Measurements from ENCODE around the gene PIP5K1C. TPM values are rescaled to one million over a fixed set of nuclear protein-coding genes. Genes with fewer than 3 reads are reported as not detected.

Gene PIP5K1C
- total and polyA plus RNA-seq, 9 donors: 6.0 to 41.7 (median 30.8) TPM

Other genes with a start within 250 kb of the PIP5K1C start
- gene SMIM24, start 219.9 kb downstream of the PIP5K1C start, total RNA-seq: 1 to 10 TPM in 2 of 7 donors, under 1 TPM in 2, not detected in 3; 0.30 to 2.6 (median 1.5) TPM
- gene SMIM24, start 219.9 kb downstream of the PIP5K1C start, polyA plus RNA-seq: 1 to 10 TPM in 1 of 2 donors, under 1 TPM in 1; 0.10 to 1.2 TPM
- under 1 TPM in 1 of 7 donors, not detected in 6; 0.92 TPM for gene SMIM44, start 217.0 kb downstream of the PIP5K1C start, total RNA-seq
- not detected for gene SMIM44, start 217.0 kb downstream of the PIP5K1C start, polyA plus RNA-seq
- gene DOHH, start 199.8 kb downstream of the PIP5K1C start, total RNA-seq: 10 to 100 TPM in 3 of 7 donors, 1 to 10 TPM in 4; 7.1 to 14.5 (median 8.0) TPM
- gene DOHH, start 199.8 kb downstream of the PIP5K1C start, polyA plus RNA-seq: 1 to 10 TPM in 1 of 2 donors, not detected in 1; 9.1 TPM
- gene FZR1, start 194.2 kb downstream of the PIP5K1C start, total RNA-seq: 10 to 100 TPM; 20.6 to 54.9 (median 49.3) TPM
- 10 to 100 TPM in 1 of 2 donors, 1 to 10 TPM in 1; 3.9 to 33.5 TPM for gene FZR1, start 194.2 kb downstream of the PIP5K1C start, polyA plus RNA-seq
- 1 to 10 TPM in 6 of 7 donors, not detected in 1; 1.2 to 5.6 (median 3.8) TPM for gene TEKTIP1, start 161.3 kb downstream of the PIP5K1C start, total RNA-seq
- gene TEKTIP1, start 161.3 kb downstream of the PIP5K1C start, polyA plus RNA-seq: under 1 TPM in 1 of 2 donors, not detected in 1; 0.54 TPM
- gene MFSD12, start 142.9 kb downstream of the PIP5K1C start, total RNA-seq: 100 to 1,000 TPM in 1 of 7 donors, 10 to 100 TPM in 6; 19.2 to 104 (median 36.9) TPM
- 10 to 100 TPM; 17.4 to 21.1 TPM for gene MFSD12, start 142.9 kb downstream of the PIP5K1C start, polyA plus RNA-seq
- gene HMG20B, start 127.5 kb downstream of the PIP5K1C start, total RNA-seq: 100 to 1,000 TPM in 1 of 7 donors, 10 to 100 TPM in 6; 44.5 to 109 (median 60.3) TPM
- gene HMG20B, start 127.5 kb downstream of the PIP5K1C start, polyA plus RNA-seq: 10 to 100 TPM; 33.2 to 71.0 TPM
- under 1 TPM; 0.11 to 0.66 (median 0.35) TPM for gene GIPC3, start 115.0 kb downstream of the PIP5K1C start, total RNA-seq
- gene GIPC3, start 115.0 kb downstream of the PIP5K1C start, polyA plus RNA-seq: 1 to 10 TPM in 1 of 2 donors, under 1 TPM in 1; 0.52 to 3.3 TPM
- 1 to 10 TPM; 1.1 to 3.7 (median 1.8) TPM for gene TBXA2R, start 93.6 kb downstream of the PIP5K1C start, total RNA-seq
- 1 to 10 TPM; 1.3 to 1.5 TPM for gene TBXA2R, start 93.6 kb downstream of the PIP5K1C start, polyA plus RNA-seq
- 10 to 100 TPM; 19.2 to 39.1 (median 34.3) TPM for gene CACTIN, start 73.7 kb downstream of the PIP5K1C start, total RNA-seq
- 10 to 100 TPM in 1 of 2 donors, 1 to 10 TPM in 1; 2.7 to 28.8 TPM for gene CACTIN, start 73.7 kb downstream of the PIP5K1C start, polyA plus RNA-seq
- 10 to 100 TPM in 1 of 7 donors, 1 to 10 TPM in 3, under 1 TPM in 2, not detected in 1; 0.18 to 24.4 (median 3.0) TPM for gene TJP3, start 7.9 kb upstream of the PIP5K1C start, total RNA-seq
- gene TJP3, start 7.9 kb upstream of the PIP5K1C start, polyA plus RNA-seq: under 1 TPM in 1 of 2 donors, not detected in 1; 0.46 TPM
- gene APBA3, start 61.2 kb upstream of the PIP5K1C start, total RNA-seq: 10 to 100 TPM; 18.1 to 25.4 (median 21.5) TPM
- gene APBA3, start 61.2 kb upstream of the PIP5K1C start, polyA plus RNA-seq: 10 to 100 TPM in 1 of 2 donors, under 1 TPM in 1; 0.88 to 19.9 TPM
- gene MRPL54, start 62.2 kb upstream of the PIP5K1C start, total RNA-seq: 100 to 1,000 TPM in 2 of 7 donors, 10 to 100 TPM in 5; 42.4 to 113 (median 64.4) TPM
- gene MRPL54, start 62.2 kb upstream of the PIP5K1C start, polyA plus RNA-seq: 10 to 100 TPM; 14.5 to 80.8 TPM
- under 1 TPM in 1 of 7 donors, not detected in 6; 0.13 TPM for gene RAX2, start 71.8 kb upstream of the PIP5K1C start, total RNA-seq
- gene RAX2, start 71.8 kb upstream of the PIP5K1C start, polyA plus RNA-seq: under 1 TPM in 1 of 2 donors, not detected in 1; 0.13 TPM
- gene MATK, start 85.9 kb upstream of the PIP5K1C start, total RNA-seq: 1 to 10 TPM in 3 of 7 donors, under 1 TPM in 4; 0.40 to 1.4 (median 0.98) TPM
- under 1 TPM; 0.25 to 0.44 TPM for gene MATK, start 85.9 kb upstream of the PIP5K1C start, polyA plus RNA-seq
- under 1 TPM in 5 of 7 donors, not detected in 2; 0.05 to 0.25 (median 0.11) TPM for gene ZFR2, start 168.6 kb upstream of the PIP5K1C start, total RNA-seq
- under 1 TPM in 1 of 2 donors, not detected in 1; 0.17 TPM for gene ZFR2, start 168.6 kb upstream of the PIP5K1C start, polyA plus RNA-seq
- gene ATCAY, start 180.2 kb upstream of the PIP5K1C start, total RNA-seq: under 1 TPM in 1 of 7 donors, not detected in 6; 0.31 TPM
- not detected for gene ATCAY, start 180.2 kb upstream of the PIP5K1C start, polyA plus RNA-seq
- gene NMRK2, start 232.6 kb upstream of the PIP5K1C start, total RNA-seq: under 1 TPM in 3 of 7 donors, not detected in 4; 0.26 to 0.40 (median 0.40) TPM
- under 1 TPM in 1 of 2 donors, not detected in 1; 0.93 TPM for gene NMRK2, start 232.6 kb upstream of the PIP5K1C start, polyA plus RNA-seq

Measured in ovary (tissue), 9 donors.